Endothelial cell of umbilical vein (primary cell): ENCODE data around the gene CXorf65. TPM values are rescaled to one million over a fixed set of nuclear protein-coding genes. Genes with fewer than 3 reads are reported as not detected.

Experiments
- BruUV-seq: library from RNA; stranded (reverse); fragments of 400-500 nt; replicated peaks from 2 replicates; lab custom pipeline; 2021; lab: Mats Ljungman, UMichigan
- CTCF ChIA-PET: fragments of 300-600, 350-600 bp; sonication (Branson Sonifier 250); formaldehyde crosslinking; loops from one replicate; lab custom pipeline; 2021; ENCODE audit warnings: antibody characterized with exemption, inconsistent platforms; lab: Charles Lee
- POLR2A ChIA-PET: fragments of 300-600, 350-600 bp; sonication (Branson Sonifier 250); formaldehyde crosslinking; loops from one replicate; lab custom pipeline; 2021; ENCODE audit warnings: antibody characterized with exemption, inconsistent platforms; lab: Charles Lee
- DNase-seq: peaks from one replicate; pipeline ENCODE4 v3.0.0-alpha.2; 2011; ENCODE audit warnings: low read depth, low spot score
- FAIRE-seq: peaks from 2 replicates; lab custom pipeline; 2011; peaks lifted over from hg19 to GRCh38; lab: Jason Lieb, UNC
- H2AFZ ChIP-seq: 2 replicates; pipeline ENCODE4 v1.6.0; 2012; ENCODE audit warnings: low read depth, low read length, control low read depth, inconsistent platforms
- H3K27ac ChIP-seq: 2 replicates; pipeline ENCODE4 v1.5.1; 2011; ENCODE audit warnings: low read depth, mild to moderate bottlenecking, control low read depth, low read length, moderate library complexity; ENCODE audit not compliant: insufficient read depth
- H3K27me3 ChIP-seq, 2 experiments: 2 replicates each; pipeline versions ENCODE4 v1.6.0 to v1.6.1; 2011; ENCODE audit warnings: low read length in 2 of 2, mixed read lengths in 1 of 2; ENCODE audit not compliant: control insufficient read depth in 2 of 2, insufficient read depth in 2 of 2
- H3K36me3 ChIP-seq, 2 experiments: 2 replicates in 1 of 2; 3 replicates in 1 of 2; pipeline ENCODE4 v1.5.1; 2011; ENCODE audit warnings: low read length in 2 of 2, mild to moderate bottlenecking in 1 of 2, moderate library complexity in 1 of 2; ENCODE audit not compliant: control insufficient read depth in 2 of 2, insufficient read depth in 2 of 2; ENCODE audit errors: extremely low read depth in 1 of 2
- H3K4me1 ChIP-seq: 3 replicates; pipeline ENCODE4 v1.5.1; 2011; ENCODE audit warnings: mild to moderate bottlenecking, low read length; ENCODE audit not compliant: control insufficient read depth, insufficient read depth; ENCODE audit errors: extremely low read depth
- H3K4me2 ChIP-seq: 2 replicates; pipeline ENCODE4 v1.6.1; 2011; ENCODE audit warnings: low read length, control low read depth, mixed read lengths; ENCODE audit not compliant: insufficient read depth
- H3K4me3 ChIP-seq, 3 experiments: fragments of 200-600 bp in 1 of 3; sonication (generic), shearing (Covaris generic) in 1 of 3; replicated peaks in 1 of 3; 2 replicates each; pipeline ENCODE4 v1.5.1; 2011 to 2016; ENCODE audit warnings: control low read depth in 3 of 3, low read length in 3 of 3, mild to moderate bottlenecking in 2 of 3, inconsistent platforms in 1 of 3, low read depth in 1 of 3, moderate library complexity in 1 of 3; ENCODE audit not compliant: insufficient read depth in 1 of 3
- H3K79me2 ChIP-seq: 2 replicates; pipeline ENCODE4 v1.6.0; 2012; ENCODE audit warnings: low read length, inconsistent platforms; ENCODE audit not compliant: control insufficient read depth, insufficient read depth
- H3K9ac ChIP-seq: replicated peaks from 2 replicates; pipeline ENCODE3; 2011; ENCODE audit warnings: low read length, control low read depth; ENCODE audit not compliant: insufficient read depth; ENCODE audit errors: extremely low read depth
- H3K9me1 ChIP-seq: replicated peaks from 3 replicates; pipeline ENCODE4 v1.6.0; 2011; ENCODE audit warnings: mild to moderate bottlenecking, low read length; ENCODE audit not compliant: control insufficient read depth, insufficient read depth; ENCODE audit errors: extremely low read depth
- H3K9me3 ChIP-seq: replicated peaks from 2 replicates; pipeline ENCODE4 v1.5.1; 2012; ENCODE audit warnings: low read length, inconsistent platforms; ENCODE audit not compliant: control insufficient read depth, insufficient read depth
- H4K20me1 ChIP-seq: replicated peaks from 2 replicates; pipeline ENCODE3; 2011; ENCODE audit warnings: mild to moderate bottlenecking, low read length; ENCODE audit not compliant: control insufficient read depth, insufficient read depth; ENCODE audit errors: extremely low read depth
- EZH2 ChIP-seq: IDR thresholded peaks from 2 replicates; pipeline ENCODE4 v1.6.1; 2012; ENCODE audit warnings: borderline replicate concordance, low read depth, mild to moderate bottlenecking, moderate library complexity, low read length, inconsistent platforms; ENCODE audit not compliant: severe bottlenecking
- FOS ChIP-seq: IDR thresholded peaks from 2 replicates; pipeline ENCODE4 v1.6.1; 2011; ENCODE audit warnings: mild to moderate bottlenecking, low read length, moderate library complexity, borderline replicate concordance; ENCODE audit not compliant: insufficient read depth
- GATA2 ChIP-seq: IDR thresholded peaks from 2 replicates; pipeline ENCODE4 v1.7.0; 2011; ENCODE audit warnings: low read depth, mild to moderate bottlenecking, moderate library complexity, mixed read lengths, low read length; ENCODE audit not compliant: insufficient read length, insufficient read depth
- JUN ChIP-seq: IDR thresholded peaks from 2 replicates; pipeline ENCODE4 v1.6.1; 2011; ENCODE audit warnings: borderline replicate concordance, low read depth; ENCODE audit not compliant: insufficient read length, insufficient read depth
- MYC ChIP-seq: IDR thresholded peaks from one replicate; pipeline ENCODE4 v1.6.1; 2011; ENCODE audit warnings: mild to moderate bottlenecking, low read depth, low read length
- POLR2A ChIP-seq: IDR thresholded peaks from 2 replicates; pipeline ENCODE4 v1.6.1; 2012; ENCODE audit warnings: low read depth, mild to moderate bottlenecking, control low read depth, low read length
- POLR2AphosphoS5 ChIP-seq: IDR thresholded peaks from 2 replicates; pipeline ENCODE4 v1.6.1; 2012; ENCODE audit warnings: low read depth, mild to moderate bottlenecking, control low read depth, low read length, moderate library complexity; ENCODE audit not compliant: insufficient read depth
- dilution Hi-C: fragments of 300-500 bp; cut with MboI; formaldehyde crosslinking; loops from one replicate; pipeline ENCODE4 v1.15.0; 2019; ENCODE audit warnings: low sequenced_read_pairs; ENCODE audit not compliant: extremely low pct_ligation_motif_present
- intact Hi-C: fragments of 100-400 bp; cut with micrococcal nuclease; formaldehyde crosslinking; loops from one replicate; pipeline ENCODE4 v1.10.0; 2022
- polyA plus RNA-seq, 4 experiments: library from polyadenylated mRNA; depleted of rRNA in 3 of 4; stranded (reverse) in 3 of 4; unstranded in 1 of 4; fragments of >200 nt; gene quantifications; 2 replicates each; pipeline versions ENCODE4 v1.2.1 to v1.2.3, GENCODE V29; 2011 to 2012; ENCODE audit warnings: missing spikeins in 1 of 4
- total RNA-seq: library from RNA; stranded (reverse); gene quantifications from 2 replicates; pipeline ENCODE4 v1.2.3, GENCODE V29; 2021
- TF ChIP-seq, protein P1 (sequence below): IDR thresholded peaks from 2 replicates; pipeline ENCODE4 v1.6.1; 2011; ENCODE audit not compliant: insufficient read depth, insufficient read length
- TF ChIP-seq, protein P2 (sequence below), 2 donors: IDR thresholded peaks; 1 replicate in 1 of 2; 2 replicates in 1 of 2; pipeline ENCODE4 v1.5.1; 2011; ENCODE audit warnings: low read length in 2 of 2, mild to moderate bottlenecking in 2 of 2, moderate library complexity in 2 of 2, control low read depth in 1 of 2, inconsistent platforms in 1 of 2, low read depth in 1 of 2; ENCODE audit not compliant: insufficient read depth in 1 of 2; ENCODE audit errors: extremely low read depth in 1 of 2

Gene CXorf65
- total and polyA plus RNA-seq, 2 donors (not counting 3 experiments of a cell fraction or from before 2014, with no cell fraction given): not detected

DNA sequence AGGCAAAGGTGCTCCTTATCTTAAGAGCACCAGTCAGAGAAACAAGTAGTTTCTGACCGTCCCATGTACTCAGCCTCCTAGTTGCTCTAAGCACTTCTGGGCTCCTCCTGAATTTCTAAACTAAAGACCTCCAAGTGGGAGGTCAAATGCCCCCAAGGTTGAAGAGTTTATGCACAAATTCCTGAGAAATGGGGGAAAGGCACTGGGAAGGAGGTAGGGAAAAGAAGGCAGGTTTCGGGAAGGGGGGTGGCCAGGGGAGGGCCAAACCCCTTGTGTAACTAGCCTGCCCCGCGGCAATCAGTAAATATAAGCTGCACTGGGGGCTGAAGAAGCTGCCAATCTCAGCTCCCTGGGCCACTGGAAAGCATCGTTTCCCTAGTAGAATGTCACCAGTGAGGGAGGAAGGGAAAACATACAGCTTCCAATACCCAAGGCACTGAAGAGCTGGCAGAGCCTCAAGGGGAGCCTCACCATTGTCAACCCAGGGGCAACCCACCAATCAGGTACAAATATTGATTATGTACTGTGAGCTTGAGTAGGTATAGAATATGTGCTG lies 7.5 kb downstream of the CXorf65 start:
- Histone ChIP-seq H3K9ac (no peak overlapping the region), H3K4me1 (peaks cover 6% of the 10 kb centered on the region), H3K27ac (no peak overlapping the region), H2AFZ (no peak overlapping the region), H3K27me3 (peaks cover 0 to 1% of the 10 kb centered on the region in 2 experiments), H3K79me2 (no peaks in the 10 kb centered on the region), H3K36me3 (no peaks in the 10 kb centered on the region), H3K9me1 (no peaks in the 10 kb centered on the region), H3K4me2 (no peak overlapping the region), H3K4me3 (no peak overlapping the region), H3K9me3 (no peaks in the 10 kb centered on the region), H4K20me1 (no peaks in the 10 kb centered on the region)
- dilution Hi-C loops (no loop called here), intact Hi-C loops (loop anchor here (1.0 to 2.0 kb wide), 3 partner anchors 19 to 80 kb away; partner anchors contain the start of gene MED12)
- TF ChIP-seq GATA2: no peak
- TF ChIP-seq, protein P1, sequence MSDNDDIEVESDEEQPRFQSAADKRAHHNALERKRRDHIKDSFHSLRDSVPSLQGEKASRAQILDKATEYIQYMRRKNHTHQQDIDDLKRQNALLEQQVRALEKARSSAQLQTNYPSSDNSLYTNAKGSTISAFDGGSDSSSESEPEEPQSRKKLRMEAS: no peak
- no peak for TF ChIP-seq POLR2A
- no peak for TF ChIP-seq POLR2AphosphoS5
- TF ChIP-seq MYC: no peak
- TF ChIP-seq FOS: no peak
- TF ChIP-seq EZH2: no peak
- TF ChIP-seq, protein P2, sequence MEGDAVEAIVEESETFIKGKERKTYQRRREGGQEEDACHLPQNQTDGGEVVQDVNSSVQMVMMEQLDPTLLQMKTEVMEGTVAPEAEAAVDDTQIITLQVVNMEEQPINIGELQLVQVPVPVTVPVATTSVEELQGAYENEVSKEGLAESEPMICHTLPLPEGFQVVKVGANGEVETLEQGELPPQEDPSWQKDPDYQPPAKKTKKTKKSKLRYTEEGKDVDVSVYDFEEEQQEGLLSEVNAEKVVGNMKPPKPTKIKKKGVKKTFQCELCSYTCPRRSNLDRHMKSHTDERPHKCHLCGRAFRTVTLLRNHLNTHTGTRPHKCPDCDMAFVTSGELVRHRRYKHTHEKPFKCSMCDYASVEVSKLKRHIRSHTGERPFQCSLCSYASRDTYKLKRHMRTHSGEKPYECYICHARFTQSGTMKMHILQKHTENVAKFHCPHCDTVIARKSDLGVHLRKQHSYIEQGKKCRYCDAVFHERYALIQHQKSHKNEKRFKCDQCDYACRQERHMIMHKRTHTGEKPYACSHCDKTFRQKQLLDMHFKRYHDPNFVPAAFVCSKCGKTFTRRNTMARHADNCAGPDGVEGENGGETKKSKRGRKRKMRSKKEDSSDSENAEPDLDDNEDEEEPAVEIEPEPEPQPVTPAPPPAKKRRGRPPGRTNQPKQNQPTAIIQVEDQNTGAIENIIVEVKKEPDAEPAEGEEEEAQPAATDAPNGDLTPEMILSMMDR (IDR thresholded peaks at IDR 0.05; ENCODE audit: extremely low read depth in 1 of 2, insufficient read depth in 1 of 2, low read depth in 1 of 2, low read length in 2 of 2): no peak
- no peak for TF ChIP-seq JUN
- FAIRE-seq: no peak
- DNase-seq: no peak
- no TSS peak for BruUV-seq
- CTCF ChIA-PET: interaction anchor here (1.0 to 1.3 kb wide), 3 partner anchors 13 to 20 kb away, joined by 3 to 8 read pairs (median 4); partner anchors contain the start of gene MED12
- POLR2A ChIA-PET: no interaction called here
